NCI-H1048 (cell line): ENCODE results near the gene SH3BGRL2.
"Not testable (repeated sequence)": the region's sequence is repeated elsewhere in the genome, so short reads cannot be mapped to it uniquely, and the experiment has no call there.

Experiments used
- DNase-seq: peaks from one replicate; lab custom pipeline; 2025; lab: John Stamatoyannopoulos, UW

Gene SH3BGRL2

GRCh38 chr6:79614326-79615305 lies 16.5 kb upstream of the SH3BGRL2 start:
- DNase-seq, result no peak

GRCh38 chr6:79617518-79617941 lies 13.6 kb upstream of the SH3BGRL2 start:
- no peak for DNase-seq

GRCh38 chr6:79618425-79618824 lies 12.7 kb upstream of the SH3BGRL2 start:
- DNase-seq, result not testable (repeated sequence)

GRCh38 chr6:79621579-79621978 lies 9.6 kb upstream of the SH3BGRL2 start:
- DNase-seq, result no peak

GRCh38 chr6:79622364-79622763 lies 8.8 kb upstream of the SH3BGRL2 start:
- DNase-seq, result no peak

GRCh38 chr6:79623106-79623505 lies 8.0 kb upstream of the SH3BGRL2 start:
- no peak for DNase-seq

GRCh38 chr6:79625746-79626145 lies 5.4 kb upstream of the SH3BGRL2 start:
- no peak for DNase-seq

- DNase-seq, result no peak
Observed at GRCh38 chr6:79626811-79627210, 4.3 kb upstream of the SH3BGRL2 start.

GRCh38 chr6:79627422-79627821 lies 3.7 kb upstream of the SH3BGRL2 start:
- no peak for DNase-seq

GRCh38 chr6:79628466-79629288 lies 2.5 kb upstream of the SH3BGRL2 start:
- no peak for DNase-seq

- no peak for DNase-seq
Observed at GRCh38 chr6:79630380-79630882, 698 bp upstream of the SH3BGRL2 start.

- no peak for DNase-seq
Observed at GRCh38 chr6:79631693-79632172, 604 bp downstream of the SH3BGRL2 start.

GRCh38 chr6:79632580-79632979 lies 1.5 kb downstream of the SH3BGRL2 start:
- DNase-seq, result no peak

- no peak for DNase-seq
Observed at GRCh38 chr6:79634491-79635231, 3.5 kb downstream of the SH3BGRL2 start.

- no peak for DNase-seq
Observed at GRCh38 chr6:79635232-79635543, 4.1 kb downstream of the SH3BGRL2 start.

- no peak for DNase-seq
Observed at GRCh38 chr6:79636673-79637072, 5.5 kb downstream of the SH3BGRL2 start.

GRCh38 chr6:79640146-79641111 lies 9.3 kb downstream of the SH3BGRL2 start:
- DNase-seq, result no peak

- DNase-seq, result no peak
Observed at GRCh38 chr6:79646006-79646405, 14.9 kb downstream of the SH3BGRL2 start.

GRCh38 chr6:79646561-79646960 lies 15.4 kb downstream of the SH3BGRL2 start:
- DNase-seq, result no peak

- no peak for DNase-seq
Observed at GRCh38 chr6:79647741-79648140, 16.6 kb downstream of the SH3BGRL2 start.

GRCh38 chr6:79648328-79648727 lies 17.2 kb downstream of the SH3BGRL2 start:
- DNase-seq, result no peak
